ENCODE data around the gene KISS1.

The KISS1 gene

GRCh38 chr1:204170494-204171155, 25.7 kb downstream of the KISS1 start:
- Mint-ChIP-seq H3K4me3 (no peak overlapping the region), H3K36me3 (peaks cover 0 to 6% of the 10 kb centered on the region in 2 donors), H3K4me1 (no peaks in the 10 kb centered on the region), H3K27ac (no peak overlapping the region), H3K9me3 (peaks cover 14 to 20% of the 10 kb centered on the region in 2 donors), H3K27me3 (peaks cover 14 to 15% of the 10 kb centered on the region in 2 donors)
- ATAC-seq (replicated peaks) (no peak), DNase-seq (no peak)

DNA sequence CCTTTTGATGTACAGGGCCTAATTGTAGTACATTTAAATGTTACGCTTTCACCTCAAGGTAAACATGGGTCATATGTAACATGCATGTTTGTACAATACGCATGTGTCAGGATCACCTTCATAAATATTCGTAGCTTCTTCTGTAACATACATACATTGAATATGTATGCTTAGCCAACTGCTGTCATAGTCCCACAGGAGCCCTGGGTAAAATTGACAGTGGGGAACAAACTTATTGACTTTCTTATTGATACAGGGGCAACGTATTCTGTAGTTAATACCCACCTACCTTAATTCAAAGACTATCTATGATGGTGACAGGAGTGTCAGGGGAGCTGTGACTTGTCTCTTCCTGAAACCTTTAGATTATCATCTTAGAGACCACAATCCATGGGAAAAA, 26.4 kb downstream of the KISS1 start:
- DNase-seq (no peak), ATAC-seq (replicated peaks) (no peak)
- Mint-ChIP-seq H3K4me3 (no peak overlapping the region), H3K27ac (no peak overlapping the region), H3K9me3 (peaks cover 14 to 20% of the 10 kb centered on the region in 2 donors), H3K4me1 (no peaks in the 10 kb centered on the region), H3K36me3 (peaks cover 0 to 6% of the 10 kb centered on the region in 2 donors), H3K27me3 (peaks cover 19 to 22% of the 10 kb centered on the region in 2 donors)

DNA sequence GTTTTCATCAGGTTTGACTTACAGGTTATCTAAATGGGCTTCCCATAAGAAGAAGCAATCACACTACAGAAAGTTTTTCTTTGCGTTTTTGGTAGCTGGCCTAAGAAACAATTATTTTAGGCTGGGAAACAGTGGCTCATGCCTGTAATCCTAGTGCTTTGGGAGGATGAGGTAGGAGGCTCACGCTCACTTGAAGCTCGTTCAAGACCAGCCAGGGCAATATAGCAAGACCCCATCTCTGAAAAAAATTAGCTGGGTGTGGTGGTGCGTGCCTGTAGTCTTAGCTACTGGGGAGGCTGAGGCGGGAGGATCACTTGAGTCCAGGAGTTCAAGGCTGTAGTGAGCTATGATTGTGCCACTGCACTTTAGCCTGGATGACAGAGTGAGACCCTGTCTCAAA, 28.6 kb downstream of the KISS1 start:
- Mint-ChIP-seq H3K9me3 (peaks cover 10 to 19% of the 10 kb centered on the region in 2 donors), H3K4me1 (no peaks in the 10 kb centered on the region), H3K4me3 (no peak overlapping the region), H3K27me3 (peaks cover 16 to 27% of the 10 kb centered on the region in 2 donors), H3K27ac (no peak overlapping the region), H3K36me3 (peaks cover 0 to 3% of the 10 kb centered on the region in 2 donors)
- DNase-seq = no peak
- no peak for ATAC-seq (replicated peaks)

DNA sequence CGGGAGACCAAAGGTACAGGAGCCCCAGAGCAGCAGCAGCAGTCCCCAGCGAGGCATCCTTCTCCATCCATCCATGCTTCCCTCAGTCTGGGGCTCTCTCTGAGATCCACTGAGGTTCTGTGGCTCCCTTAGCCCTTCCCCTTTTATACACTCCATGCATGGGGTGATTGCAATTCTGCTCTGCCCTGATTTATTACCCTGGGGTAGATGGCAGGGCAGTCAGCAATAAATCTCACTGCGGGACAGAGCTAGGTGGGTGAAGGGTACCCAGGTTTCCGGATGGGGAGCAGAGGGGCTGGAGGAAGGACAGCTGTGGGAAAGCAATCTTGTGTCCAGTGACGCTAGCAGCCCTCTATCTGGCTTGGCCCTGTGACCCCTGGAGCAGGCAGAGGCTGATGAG, 30.1 kb downstream of the KISS1 start, which contains the start of gene REN:
Gene REN (minus strand): TSS at position 119 of the 400 bp plus-strand sequence. CDS start 44 bp downstream, at position 75.
- no peak within 1 kb of the TSS for H3K4me3 Mint-ChIP-seq
- peaks cover 19 to 31% of the 10 kb centered on the region in 2 donors for H3K27me3 Mint-ChIP-seq
- H3K27ac Mint-ChIP-seq = no peak within 1 kb of the TSS
- H3K9me3 Mint-ChIP-seq = peaks cover 7 to 13% of the 10 kb centered on the region in 2 donors
- peaks cover 0 to 2% of the 10 kb centered on the region in 2 donors for H3K4me1 Mint-ChIP-seq
- no peak for DNase-seq
- no peaks in the 10 kb centered on the region for H3K36me3 Mint-ChIP-seq
- no peak for ATAC-seq (replicated peaks)

DNA sequence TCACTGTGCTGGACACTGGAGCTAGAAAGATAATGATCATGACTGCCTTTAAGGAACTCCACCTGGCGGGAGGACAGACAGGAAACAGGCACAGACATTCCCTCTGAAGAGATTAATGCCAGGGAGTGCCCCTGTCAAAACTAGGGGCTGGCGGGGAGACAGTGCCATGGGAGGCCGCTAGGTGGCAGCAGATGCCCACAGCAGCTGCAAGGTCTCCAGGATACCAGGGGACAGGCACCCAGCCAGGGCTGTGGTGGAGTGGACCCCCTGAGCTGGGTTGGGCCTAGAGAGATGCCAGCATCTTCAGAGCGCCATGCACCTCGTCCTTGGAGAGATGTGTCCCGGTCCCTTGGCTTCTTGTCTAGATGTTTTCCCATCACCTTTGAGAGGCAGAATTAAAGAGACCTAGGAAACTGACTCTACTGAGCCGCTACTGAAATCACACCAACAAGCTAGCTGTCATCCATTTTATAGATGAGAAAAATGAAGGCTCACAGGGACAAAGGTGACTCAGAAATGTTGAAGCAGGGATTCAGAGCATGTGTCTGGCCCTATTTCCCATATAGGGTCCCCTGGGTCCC, 33.7 kb downstream of the KISS1 start:
- Mint-ChIP-seq H3K4me3 (no peak overlapping the region), H3K27ac (peak overlapping the region; percentile 56), H3K36me3 (no peaks in the 10 kb centered on the region), H3K27me3 (peaks cover 34 to 56% of the 10 kb centered on the region in 2 donors), H3K4me1 (peaks cover 5 to 7% of the 10 kb centered on the region in 2 donors), H3K9me3 (peaks cover 0 to 3% of the 10 kb centered on the region in 2 donors)
- peak; percentile 67 for DNase-seq
- ATAC-seq (replicated peaks) = peak; percentile 93 to 97

DNA sequence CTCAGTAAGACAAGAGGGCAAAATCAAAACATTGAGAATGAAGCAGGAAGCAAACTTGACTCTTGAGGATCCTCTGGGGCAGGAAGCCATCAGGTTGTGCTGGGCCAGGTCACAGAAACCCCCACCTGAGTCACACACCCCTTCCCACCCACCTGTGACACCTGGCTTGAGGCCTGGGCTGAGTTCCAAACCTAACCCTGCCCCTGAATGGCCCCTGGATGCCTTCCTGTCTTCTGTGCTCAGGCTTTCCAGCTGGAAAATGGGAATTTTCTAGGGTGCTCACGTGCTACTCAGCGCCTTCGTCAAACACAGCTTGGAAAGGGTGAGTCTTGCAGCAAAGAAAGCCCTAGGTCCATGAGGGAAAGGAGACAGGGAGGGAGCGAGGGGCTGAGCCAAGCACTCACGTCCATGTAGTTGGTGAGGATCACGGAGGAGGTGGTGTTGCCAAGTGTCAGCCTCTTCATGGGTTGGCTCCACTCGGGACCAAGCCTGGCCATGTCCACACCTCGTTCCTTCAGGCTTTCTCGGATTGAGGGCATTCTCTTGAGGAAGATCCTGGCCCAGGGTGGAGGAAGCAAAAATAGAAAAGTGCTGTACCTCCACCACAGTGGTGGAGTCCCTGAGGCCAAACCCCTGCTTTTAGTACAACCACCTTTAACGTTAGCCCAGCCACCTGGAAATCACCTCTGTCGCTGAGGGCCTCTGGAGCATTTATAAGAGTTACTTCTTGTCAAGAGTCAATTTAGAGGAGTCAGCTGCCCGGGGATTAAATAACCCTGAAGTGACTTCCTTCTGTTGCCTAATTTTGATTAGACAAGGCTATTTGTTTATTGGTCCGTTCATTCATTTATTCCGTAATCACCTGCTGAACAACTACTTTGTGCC, 34.4 kb downstream of the KISS1 start:
- Mint-ChIP-seq H3K4me3 (no peak overlapping the region), H3K4me1 (peaks cover 5 to 7% of the 10 kb centered on the region in 2 donors), H3K36me3 (no peaks in the 10 kb centered on the region), H3K9me3 (no peaks in the 10 kb centered on the region), H3K27me3 (peaks cover 33 to 53% of the 10 kb centered on the region in 2 donors), H3K27ac (peak overlapping the region; percentile 57)
- DNase-seq (no peak), ATAC-seq (replicated peaks) (no peak)

DNA sequence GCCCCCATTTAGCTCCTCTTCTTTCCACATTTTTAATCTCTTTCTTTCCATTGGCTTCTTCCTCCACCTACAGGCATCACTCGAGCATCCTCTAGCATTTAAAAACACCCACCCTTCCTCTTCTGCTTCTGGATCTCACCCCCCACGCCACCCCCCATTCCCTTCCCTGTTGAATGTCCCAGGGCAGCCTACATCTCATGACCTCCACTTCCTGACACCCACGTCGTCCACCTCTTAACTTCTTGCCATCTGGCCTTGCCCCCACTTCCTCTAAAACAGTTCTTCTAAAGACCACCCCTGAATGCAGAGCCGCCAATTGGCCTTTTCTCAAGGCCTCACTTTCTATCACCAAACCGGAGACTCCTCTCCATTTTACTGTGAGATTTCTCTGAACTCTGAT, 38.3 kb downstream of the KISS1 start:
- DNase-seq = no peak
- H3K27me3 Mint-ChIP-seq = peaks cover 50 to 60% of the 10 kb centered on the region in 2 donors
- no peaks in the 10 kb centered on the region for H3K9me3 Mint-ChIP-seq
- H3K4me3 Mint-ChIP-seq = no peak overlapping the region
- no peaks in the 10 kb centered on the region for H3K36me3 Mint-ChIP-seq
- ATAC-seq (replicated peaks) = no peak
- H3K4me1 Mint-ChIP-seq = peaks cover 5 to 7% of the 10 kb centered on the region in 2 donors
- no peak overlapping the region for H3K27ac Mint-ChIP-seq

- Mint-ChIP-seq H3K4me3 (no peak overlapping the region), H3K36me3 (no peaks in the 10 kb centered on the region), H3K4me1 (peaks cover 6 to 17% of the 10 kb centered on the region in 2 donors), H3K9me3 (no peaks in the 10 kb centered on the region), H3K27me3 (peaks cover 50 to 65% of the 10 kb centered on the region in 2 donors), H3K27ac (no peak overlapping the region)
- ATAC-seq (replicated peaks) (no peak), DNase-seq (no peak)
These were observed 40.4 kb downstream of the KISS1 start for GRCh38 chr1:204155881-204156280.

- Mint-ChIP-seq H3K4me1 (peaks cover 8 to 20% of the 10 kb centered on the region in 2 donors), H3K27ac (no peak overlapping the region), H3K27me3 (peaks cover 54 to 64% of the 10 kb centered on the region in 2 donors), H3K4me3 (no peak overlapping the region), H3K9me3 (no peaks in the 10 kb centered on the region), H3K36me3 (no peaks in the 10 kb centered on the region)
- DNase-seq = no peak
- ATAC-seq (replicated peaks) = no peak
These were observed 41.6 kb downstream of the KISS1 start for GRCh38 chr1:204154568-204155255.

GRCh38 chr1:204153667-204154066, 42.6 kb downstream of the KISS1 start:
- Mint-ChIP-seq H3K27me3 (peaks cover 49 to 54% of the 10 kb centered on the region in 2 donors), H3K4me3 (no peak overlapping the region)

GRCh38 chr1:204152310-204153044, 43.8 kb downstream of the KISS1 start:
- Mint-ChIP-seq H3K27ac (no peak overlapping the region), H3K4me3 (peak overlapping the region; percentile 71 to 78), H3K9me3 (no peaks in the 10 kb centered on the region), H3K27me3 (peaks cover 49 to 53% of the 10 kb centered on the region in 2 donors), H3K4me1 (peaks cover 9 to 25% of the 10 kb centered on the region in 2 donors), H3K36me3 (no peaks in the 10 kb centered on the region)
- no peak for DNase-seq
- no peak for ATAC-seq (replicated peaks)

More at GRCh38 chr1:204153667-204154066, 42.6 kb downstream of the KISS1 start:
- no peak for DNase-seq
- Mint-ChIP-seq H3K27ac (no peak overlapping the region), H3K9me3 (no peaks in the 10 kb centered on the region), H3K36me3 (no peaks in the 10 kb centered on the region), H3K4me1 (peaks cover 9 to 23% of the 10 kb centered on the region in 2 donors)
- ATAC-seq (replicated peaks) = no peak

GRCh38 chr1:204151552-204152309, 44.6 kb downstream of the KISS1 start, which contains the start of gene ETNK2:
Gene ETNK2 (minus strand): TSS chr1:204152044. CDS start chr1:204151852, 192 bp downstream.
- peaks cover 44 to 55% of the 10 kb centered on the region in 2 donors for H3K27me3 Mint-ChIP-seq
- no peaks in the 10 kb centered on the region for H3K36me3 Mint-ChIP-seq
- no peaks in the 10 kb centered on the region for H3K9me3 Mint-ChIP-seq
- H3K4me1 Mint-ChIP-seq = peaks cover 9 to 25% of the 10 kb centered on the region in 2 donors
- peak within 1 kb of the TSS; percentile 59 for H3K27ac Mint-ChIP-seq
- peak within 1 kb of the TSS; percentile 77 to 78 for H3K4me3 Mint-ChIP-seq
- DNase-seq (peak; percentile 23), ATAC-seq (replicated peaks) (peak; percentile 44 to 46)
